ENCODE measurements around the gene PCDHGB4.
"Not testable (repeated sequence)": the region's sequence is repeated elsewhere in the genome, so short reads cannot be mapped to it uniquely, and the experiment has no call there.

PCDHGB4 gene

DNA sequence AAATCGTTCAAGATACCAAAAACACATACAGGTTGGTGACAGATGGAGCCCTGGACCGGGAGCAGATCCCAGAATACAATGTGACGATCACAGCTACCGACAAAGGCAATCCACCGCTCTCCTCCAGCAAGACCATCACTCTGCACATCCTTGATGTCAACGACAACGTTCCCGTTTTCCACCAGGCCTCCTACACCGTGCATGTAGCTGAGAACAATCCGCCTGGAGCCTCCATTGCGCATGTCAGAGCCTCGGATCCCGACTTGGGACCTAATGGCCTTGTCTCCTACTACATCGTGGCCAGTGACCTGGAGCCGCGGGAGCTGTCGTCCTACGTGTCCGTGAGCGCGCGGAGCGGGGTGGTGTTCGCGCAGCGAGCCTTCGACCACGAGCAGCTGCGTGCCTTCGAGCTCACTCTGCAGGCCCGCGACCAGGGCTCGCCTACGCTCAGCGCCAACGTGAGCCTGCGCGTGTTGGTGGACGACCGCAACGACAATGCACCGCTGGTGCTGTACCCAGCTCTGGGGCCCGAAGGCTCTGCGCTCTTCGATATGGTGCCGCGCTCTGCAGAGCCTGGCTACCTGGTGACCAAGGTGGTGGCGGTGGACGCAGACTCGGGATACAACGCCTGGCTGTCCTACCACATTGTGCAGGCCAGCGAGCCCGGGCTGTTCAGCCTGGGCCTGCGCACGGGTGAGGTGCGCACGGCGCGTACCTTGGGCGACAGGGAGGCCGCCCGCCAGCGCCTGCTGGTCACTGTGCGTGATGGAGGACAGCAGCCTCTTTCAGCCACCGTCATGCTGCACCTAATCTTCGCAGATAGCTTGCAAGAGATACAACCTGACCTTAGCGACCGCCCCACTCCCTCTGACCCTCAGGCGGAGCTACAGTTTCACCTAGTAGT lies 15.7 kb upstream of the PCDHGB4 start:
- no peak for DNase-seq (ENCODE audit: extremely low read depth, low read depth)
- TF ChIP-seq, protein P1, sequence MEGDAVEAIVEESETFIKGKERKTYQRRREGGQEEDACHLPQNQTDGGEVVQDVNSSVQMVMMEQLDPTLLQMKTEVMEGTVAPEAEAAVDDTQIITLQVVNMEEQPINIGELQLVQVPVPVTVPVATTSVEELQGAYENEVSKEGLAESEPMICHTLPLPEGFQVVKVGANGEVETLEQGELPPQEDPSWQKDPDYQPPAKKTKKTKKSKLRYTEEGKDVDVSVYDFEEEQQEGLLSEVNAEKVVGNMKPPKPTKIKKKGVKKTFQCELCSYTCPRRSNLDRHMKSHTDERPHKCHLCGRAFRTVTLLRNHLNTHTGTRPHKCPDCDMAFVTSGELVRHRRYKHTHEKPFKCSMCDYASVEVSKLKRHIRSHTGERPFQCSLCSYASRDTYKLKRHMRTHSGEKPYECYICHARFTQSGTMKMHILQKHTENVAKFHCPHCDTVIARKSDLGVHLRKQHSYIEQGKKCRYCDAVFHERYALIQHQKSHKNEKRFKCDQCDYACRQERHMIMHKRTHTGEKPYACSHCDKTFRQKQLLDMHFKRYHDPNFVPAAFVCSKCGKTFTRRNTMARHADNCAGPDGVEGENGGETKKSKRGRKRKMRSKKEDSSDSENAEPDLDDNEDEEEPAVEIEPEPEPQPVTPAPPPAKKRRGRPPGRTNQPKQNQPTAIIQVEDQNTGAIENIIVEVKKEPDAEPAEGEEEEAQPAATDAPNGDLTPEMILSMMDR (IDR thresholded peaks at IDR 0.05; ENCODE audit: low read depth, low read length) = no peak

DNA sequence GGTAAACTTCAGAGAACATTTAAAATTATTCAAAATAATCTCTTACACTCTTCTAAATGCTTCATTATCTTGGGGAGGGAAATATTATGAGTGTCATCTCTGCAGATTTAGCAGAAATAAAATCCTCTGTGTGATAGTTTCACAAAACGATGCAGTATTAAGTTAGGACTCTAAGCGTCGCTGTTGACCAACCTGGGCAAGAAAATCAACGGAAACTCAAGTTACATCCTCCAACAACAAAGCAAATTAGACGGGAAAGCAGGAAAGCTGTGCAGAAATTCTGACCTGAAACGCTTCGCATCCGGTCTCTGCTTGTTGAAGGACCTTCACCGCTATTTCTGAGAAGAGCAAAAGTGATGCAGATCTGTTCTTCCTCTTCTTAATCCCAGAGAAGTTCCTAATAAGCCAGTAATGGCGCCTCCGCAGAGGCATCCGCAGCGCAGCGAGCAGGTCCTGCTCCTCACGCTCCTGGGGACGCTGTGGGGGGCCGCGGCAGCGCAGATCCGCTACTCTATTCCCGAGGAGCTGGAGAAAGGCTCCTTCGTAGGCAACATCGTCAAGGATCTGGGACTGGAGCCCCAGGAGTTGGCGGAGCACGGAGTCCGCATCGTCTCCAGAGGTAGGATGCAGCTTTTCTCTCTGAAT lies 13.7 kb upstream of the PCDHGB4 start, which contains the start of gene PCDHGA6:
Gene PCDHGA6 (plus strand): TSS at position 219 of the 645 bp plus-strand sequence. CDS start 193 bp downstream, at position 412.
- TF ChIP-seq, protein P1 (IDR thresholded peaks at IDR 0.05; ENCODE audit: low read depth, low read length) = peak; percentile 40
- DNase-seq (ENCODE audit: extremely low read depth, low read depth) = no peak

DNA sequence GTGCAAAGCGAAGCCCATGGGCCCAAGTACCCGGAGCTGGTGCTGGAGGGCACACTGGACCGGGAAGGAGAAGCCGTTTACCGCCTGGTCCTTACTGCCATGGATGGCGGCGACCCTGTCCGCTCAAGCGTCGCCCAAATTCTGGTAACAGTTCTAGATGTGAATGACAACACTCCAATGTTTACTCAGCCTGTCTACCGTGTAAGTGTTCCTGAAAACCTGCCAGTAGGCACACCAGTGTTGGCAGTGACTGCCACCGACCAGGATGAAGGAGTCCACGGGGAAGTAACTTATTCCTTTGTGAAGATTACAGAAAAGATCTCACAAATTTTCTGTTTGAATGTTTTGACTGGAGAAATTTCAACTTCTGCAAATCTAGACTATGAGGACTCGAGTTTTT lies 12.9 kb upstream of the PCDHGB4 start:
- TF ChIP-seq, protein P1 (IDR thresholded peaks at IDR 0.05; ENCODE audit: low read depth, low read length) = no peak
- DNase-seq (ENCODE audit: extremely low read depth, low read depth) = no peak

DNA sequence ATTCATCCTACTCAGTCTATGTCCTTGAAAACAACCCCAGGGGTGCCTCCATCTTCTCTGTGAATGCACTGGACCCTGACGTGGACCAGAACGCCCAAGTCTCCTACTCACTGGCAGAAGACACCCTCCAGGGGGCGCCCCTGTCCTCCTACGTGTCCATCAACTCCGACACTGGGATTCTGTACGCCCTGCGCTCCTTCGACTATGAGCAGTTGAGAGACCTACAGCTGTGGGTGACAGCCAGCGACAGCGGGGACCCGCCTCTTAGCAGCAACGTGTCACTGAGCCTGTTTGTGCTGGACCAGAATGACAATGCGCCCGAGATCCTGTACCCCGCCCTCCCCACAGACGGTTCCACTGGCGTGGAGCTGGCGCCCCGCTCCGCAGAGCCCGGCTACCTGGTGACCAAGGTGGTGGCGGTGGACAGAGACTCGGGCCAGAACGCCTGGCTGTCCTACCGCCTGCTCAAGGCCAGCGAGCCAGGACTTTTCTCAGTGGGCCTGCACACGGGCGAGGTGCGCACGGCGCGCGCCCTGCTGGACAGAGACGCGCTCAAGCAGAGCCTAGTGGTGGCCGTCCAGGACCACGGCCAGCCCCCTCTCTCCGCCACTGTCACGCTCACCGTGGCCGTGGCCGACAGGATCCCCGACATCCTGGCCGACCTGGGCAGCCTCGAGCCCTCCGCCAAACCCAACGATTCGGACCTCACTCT lies 11.9 kb upstream of the PCDHGB4 start:
- DNase-seq (ENCODE audit: extremely low read depth, low read depth) = not testable (repeated sequence)

DNA sequence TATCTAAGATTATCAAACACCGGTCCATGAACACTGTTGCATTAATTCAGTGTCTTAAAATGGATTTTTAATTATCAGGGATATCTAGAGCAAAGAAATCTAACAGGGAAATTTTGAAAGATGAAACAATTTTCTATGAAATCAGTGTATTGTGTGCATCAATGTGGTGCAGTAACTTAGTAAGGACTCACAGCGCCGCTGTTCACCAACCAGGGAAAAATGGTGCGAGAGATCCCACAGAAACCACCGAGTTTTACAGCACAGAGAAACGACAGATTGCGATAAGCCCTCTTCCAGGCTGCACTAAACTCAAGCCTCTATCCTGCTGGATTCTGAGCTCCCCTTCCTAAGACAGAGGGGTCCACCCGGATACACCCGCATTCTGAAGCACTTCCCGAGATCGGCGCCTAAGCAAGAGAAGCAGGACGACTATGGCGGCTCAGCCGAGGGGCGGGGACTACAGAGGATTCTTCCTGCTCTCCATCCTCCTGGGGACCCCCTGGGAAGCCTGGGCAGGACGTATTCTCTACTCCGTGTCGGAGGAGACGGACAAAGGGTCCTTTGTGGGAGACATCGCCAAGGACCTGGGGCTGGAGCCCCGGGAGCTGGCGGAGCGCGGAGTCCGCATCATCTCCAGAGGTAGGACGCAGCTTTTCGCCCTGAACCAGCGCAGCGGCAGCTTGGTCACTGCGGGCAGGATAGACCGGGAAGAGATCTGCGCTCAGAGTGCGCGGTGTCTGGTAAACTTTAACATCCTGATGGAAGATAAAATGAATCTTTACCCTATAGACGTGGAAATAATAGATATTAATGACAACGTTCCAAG lies 4.8 kb upstream of the PCDHGB4 start, which contains the start of gene PCDHGA7:
Gene PCDHGA7 (plus strand): TSS at position 274 of the 826 bp plus-strand sequence. CDS start 158 bp downstream, at position 432.
- TF ChIP-seq, protein P1 (IDR thresholded peaks at IDR 0.05; ENCODE audit: low read depth, low read length) = peak; percentile 32
- DNase-seq (ENCODE audit: extremely low read depth, low read depth) = no peak

DNA sequence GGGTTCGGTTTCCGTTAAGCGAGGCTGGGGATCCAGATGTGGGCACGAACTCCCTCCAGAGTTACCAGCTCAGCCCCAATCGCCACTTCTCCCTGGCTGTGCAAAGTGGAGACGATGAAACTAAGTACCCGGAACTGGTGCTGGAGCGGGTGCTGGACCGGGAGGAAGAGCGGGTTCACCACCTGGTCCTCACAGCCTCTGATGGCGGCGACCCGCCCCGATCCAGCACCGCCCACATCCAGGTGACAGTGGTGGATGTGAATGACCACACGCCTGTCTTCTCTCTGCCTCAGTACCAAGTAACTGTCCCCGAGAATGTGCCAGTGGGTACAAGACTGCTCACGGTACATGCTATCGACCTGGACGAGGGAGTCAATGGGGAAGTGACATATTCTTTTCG lies 4.2 kb upstream of the PCDHGB4 start:
- DNase-seq (ENCODE audit: extremely low read depth, low read depth) = no peak
- TF ChIP-seq, protein P1 (IDR thresholded peaks at IDR 0.05; ENCODE audit: low read depth, low read length) = no peak

All from AG09319 (cell line).